Activated T-helper 1 cell treated with Interleukin-2 at 50 U/mL for 16 hours (primary cell): ENCODE data around the gene NUF2.
A peak's percentile ranks its signal among the peaks of the same experiment; 100 is the strongest.
"Not testable (repeated sequence)": the region's sequence is repeated elsewhere in the genome, so short reads cannot be mapped to it uniquely, and the experiment has no call there.

Experiments used
- DNase-seq: peaks from one replicate; pipeline ENCODE4 v3.0.0-alpha.2; 2020; ENCODE audit warnings: low read depth

Gene NUF2

DNA sequence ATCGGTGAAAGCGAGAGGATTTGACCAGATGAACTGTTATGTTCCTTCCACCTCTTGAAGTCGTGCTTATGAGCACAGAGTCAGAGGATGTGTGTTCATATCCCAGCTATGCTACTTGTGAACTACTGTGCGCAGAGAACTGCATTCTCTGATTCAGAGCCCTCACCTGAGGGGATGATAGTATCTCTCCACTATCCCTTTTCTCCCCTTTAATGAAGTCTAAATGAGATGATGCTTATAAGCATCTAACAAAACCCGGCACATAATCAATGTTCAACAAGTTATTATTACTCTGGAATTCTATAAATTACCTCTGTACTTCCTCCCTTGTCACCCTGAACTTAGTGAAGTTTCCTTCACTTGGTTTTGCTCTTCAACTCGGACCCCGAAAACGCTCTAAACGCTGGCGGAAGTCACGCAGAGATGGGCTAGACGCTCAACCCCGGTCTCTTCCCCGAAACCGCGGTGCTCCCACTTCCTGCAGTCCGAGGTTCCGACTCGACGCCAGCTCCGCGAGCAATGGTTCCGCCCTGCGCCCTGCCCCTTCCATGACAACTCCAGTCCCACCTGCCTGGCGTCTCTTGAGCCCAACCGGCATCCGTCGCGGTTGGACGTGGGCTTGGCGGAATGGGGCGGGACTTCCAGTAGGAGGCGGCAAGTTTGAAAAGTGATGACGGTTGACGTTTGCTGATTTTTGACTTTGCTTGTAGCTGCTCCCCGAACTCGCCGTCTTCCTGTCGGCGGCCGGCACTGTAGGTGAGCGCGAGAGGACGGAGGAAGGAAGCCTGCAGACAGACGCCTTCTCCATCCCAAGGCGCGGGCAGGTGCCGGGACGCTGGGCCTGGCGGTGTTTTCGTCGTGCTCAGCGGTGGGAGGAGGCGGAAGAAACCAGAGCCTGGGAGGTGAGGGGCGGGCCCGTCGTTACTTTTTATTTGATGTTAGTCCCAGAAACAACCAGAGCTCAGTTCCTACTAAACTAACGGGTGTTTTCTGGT, at the start of gene NUF2:
Gene NUF2, plus strand, starts transcription at position 644 of the 995 bp plus-strand sequence. CDS start 4,098 bp downstream, outside the sequence.
- peak; percentile 94 for DNase-seq

GRCh38 chr1:163273766-163274441, 47.9 kb upstream of the NUF2 start:
- DNase-seq = no peak

DNA sequence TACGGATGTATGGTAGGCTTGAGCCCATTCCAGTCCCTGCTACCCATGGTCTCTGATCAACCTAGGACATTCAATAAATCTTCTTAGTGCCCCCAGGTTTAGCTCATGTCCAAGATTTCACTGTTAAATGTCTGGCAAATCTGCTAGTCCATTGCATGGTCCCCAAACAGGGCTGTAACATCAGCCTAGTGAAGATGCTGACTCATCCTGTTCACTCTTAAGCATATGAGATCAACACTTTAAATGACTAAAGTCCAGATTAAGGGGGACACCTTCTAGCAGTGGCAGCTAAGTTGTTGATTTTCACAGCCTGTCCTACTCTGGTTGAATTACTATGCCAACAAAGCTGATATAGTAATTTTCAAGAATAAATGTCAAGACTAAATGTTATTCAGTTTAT, 46.5 kb upstream of the NUF2 start:
- DNase-seq = no peak

DNA sequence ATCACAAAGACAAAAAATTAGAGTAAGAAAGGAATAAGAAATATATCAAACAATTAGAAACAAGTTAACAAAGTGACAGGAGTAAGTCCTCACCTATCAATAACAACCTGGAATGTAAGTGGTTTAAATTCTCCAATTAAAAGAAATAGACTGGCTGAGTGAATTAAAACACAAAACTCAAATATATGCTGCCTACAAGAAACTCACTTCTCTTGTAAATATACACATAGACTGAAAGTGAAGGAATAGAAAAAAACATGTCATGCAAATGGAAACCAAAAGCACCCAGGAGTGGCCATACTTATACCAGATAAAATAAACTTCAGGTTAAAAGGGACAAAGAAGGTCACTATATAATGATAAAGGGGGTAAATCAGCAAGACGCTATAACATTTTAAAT, 43.2 kb upstream of the NUF2 start:
- DNase-seq = no peak

- DNase-seq = not testable (repeated sequence)
These were observed 36.9 kb upstream of the NUF2 start for GRCh38 chr1:163284867-163285266.

DNA sequence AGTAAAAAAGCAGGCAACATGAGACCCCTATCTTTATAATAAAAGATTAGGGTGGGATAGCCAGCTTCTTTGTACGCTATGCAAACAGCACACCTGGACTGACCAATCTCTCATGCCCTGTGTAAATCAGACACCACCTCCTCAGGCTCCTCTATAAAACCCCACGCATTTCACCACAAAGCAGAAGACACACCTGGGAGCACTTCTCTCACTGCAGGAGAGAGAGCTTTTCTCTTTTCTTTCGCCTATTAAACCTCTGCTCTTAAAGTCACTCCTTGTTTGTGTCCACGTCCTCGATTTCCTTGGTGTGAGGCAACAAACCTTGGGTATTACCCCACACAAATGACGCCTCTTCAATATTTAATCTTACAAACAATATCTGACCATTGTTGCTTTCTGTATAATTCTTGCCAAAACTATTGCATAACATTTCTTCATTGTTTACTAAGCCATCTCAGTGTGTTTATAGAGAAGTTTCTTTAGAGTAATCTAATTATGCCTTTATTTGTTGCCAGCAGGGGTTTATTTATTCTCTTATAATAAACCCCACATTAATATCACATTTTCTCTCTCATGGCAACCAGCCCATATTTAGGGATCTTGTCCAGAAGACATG, 31.6 kb upstream of the NUF2 start:
- DNase-seq = no peak

DNA sequence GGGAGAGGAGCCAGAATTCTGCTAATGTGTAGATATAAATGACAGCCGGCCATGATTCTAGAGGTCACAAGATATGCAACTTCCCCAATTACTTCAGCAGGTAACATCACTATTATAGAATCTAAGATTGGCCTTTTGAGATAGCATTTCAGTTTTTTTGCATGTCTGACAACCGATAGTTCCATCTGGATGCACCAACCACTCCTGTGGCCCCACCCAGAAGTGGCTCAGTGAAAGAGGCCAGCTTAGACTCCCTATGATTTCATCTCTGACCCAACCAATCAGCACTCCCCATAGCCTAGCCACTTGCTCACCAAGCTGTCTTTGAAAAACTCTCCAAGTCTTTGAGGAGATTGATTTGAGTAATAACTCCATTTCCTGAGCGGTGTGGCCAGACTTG, 30.3 kb upstream of the NUF2 start:
- no peak for DNase-seq

DNA sequence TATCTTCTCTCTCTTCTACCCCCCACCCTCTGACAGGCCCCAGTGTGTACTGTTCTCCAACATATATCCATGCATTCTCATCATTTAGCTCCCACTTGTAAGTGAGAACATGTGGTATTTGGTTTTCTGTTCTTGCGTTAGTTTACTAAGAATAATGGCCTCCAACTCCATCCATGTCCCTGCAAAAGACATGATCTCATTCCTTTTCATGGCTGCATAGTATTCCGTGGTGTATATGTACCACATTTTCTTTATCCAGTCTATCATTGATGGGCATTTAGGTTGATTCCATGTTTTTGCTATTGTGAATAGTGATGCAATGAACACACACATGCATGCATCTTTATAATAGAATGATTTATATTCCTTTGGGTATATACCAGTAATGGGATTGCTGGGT, 29.6 kb upstream of the NUF2 start:
- DNase-seq = not testable (repeated sequence)

DNA sequence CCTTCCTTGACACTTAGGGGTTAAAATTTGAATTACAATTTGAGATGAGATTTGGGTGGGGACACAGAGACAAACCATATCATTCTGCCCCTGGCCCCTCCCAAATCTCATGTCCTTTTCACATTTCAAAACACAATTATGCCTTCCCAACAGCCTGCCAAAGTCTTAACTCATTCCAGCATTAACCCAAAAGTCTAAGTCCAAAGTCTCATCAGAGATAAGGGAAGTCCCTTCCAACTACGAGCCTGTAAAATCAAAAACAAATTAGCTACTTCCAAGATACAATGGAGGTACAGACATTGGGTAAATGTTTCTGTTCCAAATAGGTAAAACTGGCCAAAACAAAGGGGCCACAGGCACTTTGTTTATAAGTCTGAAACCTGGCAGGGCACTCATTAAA, 28.3 kb upstream of the NUF2 start:
- DNase-seq = not testable (repeated sequence)

DNA sequence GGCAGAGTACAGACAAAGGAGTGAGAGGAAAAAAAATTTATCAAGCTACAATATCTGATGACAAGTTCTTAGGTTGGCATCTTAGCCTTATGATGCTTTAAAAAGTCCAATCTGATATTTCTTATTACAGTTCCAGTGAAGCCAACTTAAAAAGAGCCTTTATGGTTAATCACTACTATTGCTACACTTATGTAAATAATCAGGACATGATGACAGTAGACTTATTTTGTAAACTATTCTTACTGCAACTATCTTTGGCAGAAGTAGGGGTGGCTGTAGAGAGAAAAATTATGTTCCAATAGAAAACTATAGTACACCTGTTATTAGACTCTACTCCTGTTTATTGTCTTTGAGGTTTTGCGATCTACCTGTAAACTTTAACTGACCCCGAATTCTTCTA, 25.8 kb upstream of the NUF2 start:
- DNase-seq = no peak

- no peak for DNase-seq
These were observed 25.1 kb upstream of the NUF2 start for GRCh38 chr1:163296504-163297263.

DNA sequence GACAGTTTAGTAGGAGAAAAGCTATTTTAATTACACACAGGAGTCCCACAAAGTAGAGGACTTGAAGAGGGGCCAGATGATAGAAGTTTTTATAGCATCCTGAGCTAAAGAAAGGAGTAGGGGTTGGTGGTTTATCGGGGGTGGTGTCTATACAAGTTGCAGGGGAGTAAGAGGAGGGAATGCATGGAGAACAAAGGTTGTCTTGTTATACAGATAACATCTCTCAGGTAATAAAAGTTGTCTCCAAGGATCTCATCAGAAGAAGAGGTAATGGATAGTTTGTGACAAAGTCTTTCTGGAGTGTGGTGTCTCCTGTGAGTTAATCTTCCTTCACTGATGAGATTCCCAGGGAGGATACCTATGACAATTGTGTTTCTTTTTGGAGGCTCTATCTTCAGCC, 23.4 kb upstream of the NUF2 start:
- DNase-seq = no peak

DNA sequence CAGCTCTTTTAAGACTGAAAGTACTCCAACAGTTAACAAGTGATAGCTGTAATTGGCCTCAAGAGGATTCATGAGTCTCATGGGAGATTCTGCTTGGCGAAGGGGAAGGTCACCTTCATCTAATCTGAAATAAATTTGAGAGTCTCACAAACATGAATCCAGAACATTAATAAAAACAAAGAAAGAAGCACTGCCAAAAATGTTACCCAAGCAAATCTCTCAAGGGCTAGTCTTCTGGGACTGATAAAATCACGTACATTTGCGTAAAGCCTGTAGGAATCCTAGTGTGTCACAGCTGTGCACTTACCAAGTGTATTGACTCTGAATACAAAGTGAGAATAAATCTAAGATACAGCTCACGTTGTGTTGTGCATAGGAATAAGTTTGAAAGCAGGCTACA, 21.2 kb upstream of the NUF2 start:
- no peak for DNase-seq

- no peak for DNase-seq
These were observed 18.2 kb upstream of the NUF2 start for GRCh38 chr1:163303561-163303960.

GRCh38 chr1:163305441-163305840, 16.3 kb upstream of the NUF2 start:
- no peak for DNase-seq

- DNase-seq = no peak
These were observed 14.1 kb upstream of the NUF2 start for GRCh38 chr1:163307479-163308171.

GRCh38 chr1:163308811-163309210, 12.9 kb upstream of the NUF2 start:
- no peak for DNase-seq

GRCh38 chr1:163315773-163316374, 5.9 kb upstream of the NUF2 start:
- DNase-seq = no peak

GRCh38 chr1:163320891-163321290, 863 bp upstream of the NUF2 start:
- DNase-seq = no peak

DNA sequence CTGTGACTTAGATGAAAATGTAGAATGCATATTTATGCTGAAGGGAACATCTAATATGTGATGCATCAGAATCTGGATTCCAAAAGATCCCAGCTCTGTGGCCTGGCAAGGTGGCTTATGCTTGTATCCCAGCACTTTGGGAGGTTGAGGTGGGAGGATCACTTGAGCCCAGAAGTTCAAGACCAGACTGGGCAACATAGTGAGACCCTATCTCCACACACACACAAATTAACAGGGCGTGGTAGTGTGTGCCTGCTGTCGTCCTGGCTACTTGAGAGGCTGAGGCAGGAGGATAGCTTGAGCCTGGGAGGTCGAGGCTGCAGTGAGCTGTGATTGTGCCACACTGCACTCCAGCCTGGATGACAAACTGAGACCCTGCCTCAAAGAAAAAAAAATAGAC, 1.6 kb downstream of the NUF2 start:
- DNase-seq = not testable (repeated sequence)

DNA sequence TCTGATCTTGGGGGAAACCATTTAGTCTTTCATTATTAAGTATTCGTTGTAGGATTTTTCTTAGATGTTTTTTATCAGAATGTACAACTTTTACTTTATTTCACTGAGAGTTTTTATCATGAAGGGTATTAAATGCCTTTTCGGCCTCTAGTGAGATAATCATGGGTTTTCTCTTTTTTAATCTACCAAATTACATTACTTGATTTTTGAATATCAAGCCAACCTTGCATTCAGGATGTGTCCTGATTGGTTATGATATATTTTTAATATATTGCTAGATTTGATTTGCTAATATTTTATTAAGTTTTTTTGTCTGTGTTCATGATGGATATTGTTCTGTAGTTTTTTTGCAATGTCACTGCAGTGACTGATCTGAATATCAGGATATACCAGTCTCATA, 9.4 kb downstream of the NUF2 start:
- no peak for DNase-seq
